HG03378 (cell line): ENCODE data around the gene TSC2.
"Not testable (repeated sequence)": the region's sequence is repeated elsewhere in the genome, so short reads cannot be mapped to it uniquely, and the experiment has no call there.

Experiments
- ATAC-seq: cut with Tn5 transposase; IDR thresholded peaks from one replicate; pipeline ENCODE4 v1.9.1; 2021; ENCODE audit warnings: mild to moderate bottlenecking, moderate library complexity; ENCODE audit not compliant: unreplicated experiment

TSC2 gene

DNA sequence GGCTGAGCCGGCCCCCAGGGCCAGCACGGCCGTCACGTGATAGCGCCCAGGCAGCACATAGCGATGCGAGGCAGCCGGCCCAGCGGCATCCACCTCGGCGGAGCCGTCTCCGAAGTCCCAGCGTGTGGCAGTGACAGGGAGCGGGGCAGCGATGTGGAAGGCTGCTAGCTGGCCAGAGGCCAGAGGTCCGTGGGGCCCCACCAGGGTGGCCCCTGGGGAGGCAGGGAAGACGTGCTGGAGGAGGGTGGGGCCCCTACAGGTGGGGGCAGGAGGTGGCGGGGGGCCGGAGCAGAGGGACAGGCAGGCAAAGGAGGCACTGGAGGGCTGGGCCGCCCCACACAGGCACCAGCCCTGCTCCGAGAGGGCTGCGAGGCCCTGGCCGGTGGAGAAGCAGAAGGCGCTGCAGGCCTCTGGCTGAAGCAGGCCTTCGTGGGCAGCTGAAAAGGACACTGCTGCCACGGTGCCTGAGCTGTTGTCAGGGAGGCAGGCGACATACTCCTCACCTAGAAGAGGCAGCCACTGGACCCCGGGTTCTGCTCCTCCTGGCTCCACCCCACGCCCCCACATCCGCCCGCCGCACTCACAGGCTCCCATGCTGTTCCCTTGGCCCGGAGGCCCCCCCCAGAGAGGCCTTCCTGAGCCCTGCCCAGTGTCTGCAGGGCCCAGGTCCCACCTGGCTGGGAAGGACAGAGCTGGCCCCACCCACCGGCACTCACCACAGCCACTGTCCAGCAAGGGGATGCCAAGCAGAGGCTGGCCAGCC, 70.4 kb downstream of the TSC2 start:
- not testable (repeated sequence) for ATAC-seq

DNA sequence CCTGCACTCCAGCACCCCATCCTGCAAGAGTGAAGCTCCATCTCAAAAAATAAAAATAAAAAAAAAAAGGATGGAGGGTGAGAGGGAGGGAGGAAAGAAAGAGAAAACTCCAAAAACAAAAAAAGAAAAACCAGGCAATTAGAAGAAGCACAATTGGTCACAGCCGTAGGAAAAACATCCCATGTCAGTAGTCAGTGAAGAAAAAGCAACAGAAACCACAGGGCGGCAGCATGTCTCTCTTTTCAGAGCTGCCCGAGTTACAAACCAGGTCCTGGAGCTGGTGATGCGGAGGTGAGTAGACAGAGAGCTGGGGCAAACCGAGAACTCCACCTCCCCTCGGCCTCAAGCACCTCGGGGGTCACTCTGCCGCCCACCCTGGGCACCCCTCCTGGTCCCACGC, 73.5 kb downstream of the TSC2 start:
- not testable (repeated sequence) for ATAC-seq

DNA sequence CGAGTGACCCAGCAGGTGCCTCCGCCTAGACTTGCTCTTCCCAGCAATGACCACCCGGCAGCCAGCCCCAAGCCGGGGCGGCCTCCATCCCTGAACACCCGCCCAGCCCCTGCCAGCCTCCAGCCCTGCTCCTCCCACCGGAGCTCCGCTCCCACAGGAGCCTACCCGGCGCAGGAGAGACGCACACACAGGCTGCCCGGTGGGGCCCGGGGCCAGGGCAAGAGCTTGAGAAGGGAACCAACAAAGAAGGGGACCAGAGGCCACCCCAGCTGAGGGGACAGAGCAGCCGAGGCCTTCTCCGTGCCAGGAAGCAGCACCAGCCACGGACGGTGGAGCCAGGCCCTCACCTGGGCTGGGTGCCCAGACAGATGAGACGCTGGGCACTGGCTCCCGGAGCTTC, 74.1 kb downstream of the TSC2 start:
- no peak for ATAC-seq

DNA sequence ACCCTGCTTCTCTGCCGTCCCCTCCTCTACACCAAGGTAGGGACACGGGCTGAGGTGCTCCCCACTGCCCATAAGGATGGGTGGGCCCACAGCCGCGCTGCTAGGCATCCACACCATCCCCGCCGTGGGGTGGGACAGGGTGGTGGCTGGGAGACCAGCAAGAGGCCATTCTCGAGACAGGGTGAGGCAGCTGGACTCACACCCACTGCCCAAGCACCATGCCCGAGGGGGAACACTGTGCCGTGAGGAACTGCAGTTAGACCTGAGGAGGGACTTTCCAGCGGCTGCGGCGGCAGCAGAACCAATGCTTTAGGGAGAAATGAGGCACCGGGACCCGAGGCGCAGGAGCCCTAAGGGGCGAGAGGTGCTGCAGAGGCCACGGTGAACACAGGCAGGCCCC, 74.6 kb downstream of the TSC2 start:
- ATAC-seq, result no peak

DNA sequence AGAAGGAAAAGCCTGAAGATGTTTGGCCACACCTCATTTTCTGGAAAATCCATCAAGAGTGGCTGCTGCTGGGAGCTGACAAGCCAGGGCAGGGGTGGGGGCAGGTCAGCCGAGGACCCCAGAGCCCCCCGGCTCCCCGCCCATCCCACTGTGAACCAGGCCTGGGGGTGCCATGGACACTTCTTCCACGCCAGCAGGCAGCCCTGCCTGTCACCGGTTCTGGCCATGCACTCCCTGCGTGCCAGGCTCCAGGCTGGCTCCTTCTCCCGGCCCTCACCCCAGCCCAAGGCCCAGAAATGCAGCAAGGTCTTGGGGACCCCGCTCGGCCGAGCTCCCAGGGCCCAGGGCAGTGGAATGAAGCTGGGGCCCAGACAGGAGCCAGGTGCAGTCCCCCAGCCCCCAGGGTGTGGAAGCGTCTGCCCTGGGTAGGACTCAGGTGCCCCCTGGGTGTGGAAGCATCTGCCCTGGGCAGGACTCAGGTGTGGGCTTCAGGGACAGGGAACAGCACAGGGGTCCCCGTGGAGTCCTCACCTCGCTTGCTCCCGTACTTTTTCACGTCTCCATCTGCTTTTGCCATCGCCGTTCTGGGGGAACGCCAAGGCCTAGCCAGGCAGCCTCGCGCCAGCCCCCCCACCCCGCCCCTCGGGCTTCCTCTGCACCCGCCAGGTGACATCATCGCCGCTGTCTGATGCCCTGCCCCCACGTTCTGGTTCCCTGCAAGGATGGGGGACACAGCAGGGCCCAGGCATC, 75.3 kb downstream of the TSC2 start:
- ATAC-seq, result not testable (repeated sequence)

DNA sequence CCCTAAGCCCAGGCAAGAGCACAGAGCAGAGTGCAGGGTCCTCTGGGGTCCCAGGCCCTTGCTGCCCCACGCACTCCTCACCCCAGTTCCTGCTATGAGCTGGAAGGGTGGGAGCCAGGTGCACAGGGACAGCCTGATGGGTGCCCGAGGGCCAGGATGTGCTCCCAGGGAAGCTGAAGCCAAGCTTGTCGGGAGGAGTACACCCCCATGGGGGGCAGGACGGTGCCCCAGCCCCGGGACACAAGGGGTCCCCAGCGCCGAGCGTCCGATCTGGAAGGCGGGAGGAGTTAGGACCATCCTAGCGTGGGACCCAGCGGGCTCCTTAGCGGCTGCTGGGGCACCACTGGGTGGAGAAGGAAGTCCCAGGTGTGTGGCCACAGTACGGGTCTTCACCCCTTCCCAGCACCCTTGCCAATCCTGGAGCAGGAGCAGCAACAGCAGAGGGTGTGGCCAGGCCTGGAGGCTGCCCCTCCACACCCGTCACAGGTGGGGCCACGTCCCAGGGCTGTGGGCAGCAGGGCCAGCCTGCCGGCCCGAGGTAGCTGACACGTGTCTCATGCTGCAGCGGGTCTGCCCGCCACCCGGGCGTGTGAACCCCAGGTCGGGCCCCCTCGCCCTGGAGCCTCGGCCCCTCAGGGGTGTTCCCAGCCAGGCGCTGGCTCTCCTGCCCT, 76.1 kb downstream of the TSC2 start:
- ATAC-seq, result not testable (repeated sequence)

DNA sequence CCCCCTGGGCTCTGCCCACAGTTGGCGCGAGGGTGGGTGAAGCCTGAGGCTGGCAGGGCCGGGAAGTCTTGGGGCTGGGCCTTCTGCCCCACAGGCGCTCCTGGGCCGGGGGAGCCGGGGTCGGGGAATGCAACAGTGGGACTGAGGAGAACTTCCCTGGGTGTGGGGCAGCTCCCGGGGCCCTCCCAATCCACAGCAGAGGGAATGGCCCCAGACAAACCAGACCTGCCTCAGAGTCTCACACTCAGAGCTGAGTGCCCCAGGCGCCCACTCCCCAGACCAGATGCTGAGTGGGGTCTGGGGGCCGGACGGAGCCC, 76.5 kb downstream of the TSC2 start:
- not testable (repeated sequence) for ATAC-seq

DNA sequence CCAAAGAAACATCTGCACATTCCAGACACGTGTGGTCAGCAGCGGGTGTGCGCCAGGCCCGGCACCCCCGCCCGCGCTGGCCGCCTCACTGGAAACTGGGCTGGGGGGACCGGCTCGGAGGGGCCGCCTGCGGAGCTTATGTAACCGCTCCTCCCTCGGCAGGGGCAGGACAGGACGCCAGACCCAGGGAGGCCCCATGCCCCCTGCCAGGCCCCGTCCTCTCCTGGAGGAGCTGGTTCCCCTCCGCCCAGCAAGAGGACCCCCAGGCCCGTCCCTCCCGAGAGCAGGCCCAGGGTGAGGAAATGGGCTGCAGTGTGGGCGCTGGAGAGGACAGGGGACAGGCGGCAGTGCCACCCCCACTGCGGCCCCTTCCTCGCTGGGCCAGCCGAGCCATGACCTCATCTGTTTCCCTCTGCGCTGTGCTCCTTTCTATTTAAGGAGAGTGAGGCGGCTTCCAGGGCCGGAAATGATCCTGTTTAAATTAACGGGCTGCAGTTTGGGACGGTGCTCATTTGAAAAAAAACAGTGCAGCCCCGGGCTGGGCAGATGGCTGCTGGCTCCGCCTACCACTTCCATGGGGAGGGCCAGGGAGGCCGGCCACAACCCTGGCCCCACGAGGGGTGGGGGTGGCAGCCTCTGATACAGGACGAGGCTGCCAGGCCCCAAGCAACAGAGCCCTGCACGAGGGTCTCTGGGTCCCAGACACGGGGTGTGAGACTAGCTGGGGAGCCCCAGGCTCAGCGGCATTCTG, 77.1 kb downstream of the TSC2 start:
- not testable (repeated sequence) for ATAC-seq

DNA sequence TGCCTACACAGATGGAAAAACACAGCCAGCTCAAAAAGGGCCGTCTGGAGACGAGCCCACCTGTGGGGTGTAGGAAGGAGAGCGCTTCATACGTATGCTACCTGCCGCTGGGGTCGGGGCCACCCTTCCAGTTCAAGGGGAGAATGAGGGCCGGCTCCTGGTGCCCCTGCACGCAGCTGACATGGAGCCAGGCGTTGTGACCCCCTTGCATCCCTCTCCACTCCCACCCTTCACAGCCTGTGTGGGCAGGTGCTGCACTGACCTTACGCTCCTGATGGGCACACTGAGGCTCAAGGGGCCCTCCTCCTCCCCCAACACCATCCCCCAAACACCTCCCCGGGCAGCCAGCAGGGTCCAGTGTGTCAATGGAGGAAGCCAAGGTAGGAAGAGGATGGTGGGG, 77.8 kb downstream of the TSC2 start:
- ATAC-seq, result not testable (repeated sequence)

DNA sequence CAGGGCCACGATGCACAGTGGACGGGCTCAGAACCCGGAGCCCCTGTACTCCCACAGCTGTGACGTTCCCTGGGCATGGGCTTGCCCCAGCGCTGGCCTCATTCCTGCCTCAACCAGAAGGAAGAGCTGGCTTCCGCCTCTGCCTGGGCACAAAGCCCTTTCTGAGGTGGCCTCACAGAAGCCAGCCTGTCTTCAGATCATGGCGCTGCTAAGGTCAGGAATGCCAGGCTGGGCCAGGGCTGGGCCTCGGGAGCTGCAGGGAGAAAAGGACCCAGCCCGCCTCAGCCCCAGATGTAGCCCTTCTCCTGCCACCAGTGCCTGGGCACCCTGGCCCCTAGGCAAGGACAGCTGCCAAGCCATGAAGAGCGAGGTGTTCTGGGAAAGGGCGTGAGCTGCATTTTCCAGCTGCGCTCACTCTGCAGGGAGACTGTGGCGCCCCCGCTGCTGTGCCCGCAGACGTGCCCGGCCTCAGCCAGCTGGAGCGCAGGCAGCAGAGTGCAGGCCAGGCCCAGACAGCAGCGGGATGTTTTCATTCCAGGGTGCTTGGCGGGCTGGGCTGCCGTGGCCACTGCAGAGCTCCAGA, 78.5 kb downstream of the TSC2 start:
- ATAC-seq, result not testable (repeated sequence)

DNA sequence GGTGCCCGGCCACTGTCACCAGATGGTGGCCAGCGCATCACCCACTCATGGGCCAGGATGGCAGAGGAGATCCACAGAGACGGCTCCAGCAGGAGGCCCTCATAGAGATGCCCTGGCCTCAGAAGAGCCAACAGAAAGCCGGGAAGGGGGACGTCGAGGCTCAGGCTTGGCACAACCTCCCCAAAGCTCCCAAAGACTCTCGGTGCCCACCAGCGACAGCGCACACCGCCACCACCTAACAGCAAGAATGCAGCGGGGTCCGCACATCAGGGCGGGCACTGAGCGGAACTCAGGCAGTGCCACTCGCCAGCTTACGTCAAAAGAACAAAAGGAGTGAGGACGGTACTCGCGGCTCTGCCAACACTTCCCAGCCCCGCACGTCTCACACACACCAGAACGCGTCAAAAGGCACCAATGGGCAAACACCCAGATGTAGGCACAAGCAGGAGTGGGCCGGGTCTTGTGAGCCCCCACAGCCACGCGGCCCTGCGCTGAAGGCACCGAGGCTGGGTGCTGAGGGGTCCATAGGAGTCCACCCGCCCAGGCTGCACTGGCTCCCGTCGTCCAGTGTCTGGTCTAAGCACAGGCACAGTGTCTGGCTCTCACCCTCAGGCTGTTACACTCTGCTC, 79.3 kb downstream of the TSC2 start:
- ATAC-seq, result not testable (repeated sequence)

DNA sequence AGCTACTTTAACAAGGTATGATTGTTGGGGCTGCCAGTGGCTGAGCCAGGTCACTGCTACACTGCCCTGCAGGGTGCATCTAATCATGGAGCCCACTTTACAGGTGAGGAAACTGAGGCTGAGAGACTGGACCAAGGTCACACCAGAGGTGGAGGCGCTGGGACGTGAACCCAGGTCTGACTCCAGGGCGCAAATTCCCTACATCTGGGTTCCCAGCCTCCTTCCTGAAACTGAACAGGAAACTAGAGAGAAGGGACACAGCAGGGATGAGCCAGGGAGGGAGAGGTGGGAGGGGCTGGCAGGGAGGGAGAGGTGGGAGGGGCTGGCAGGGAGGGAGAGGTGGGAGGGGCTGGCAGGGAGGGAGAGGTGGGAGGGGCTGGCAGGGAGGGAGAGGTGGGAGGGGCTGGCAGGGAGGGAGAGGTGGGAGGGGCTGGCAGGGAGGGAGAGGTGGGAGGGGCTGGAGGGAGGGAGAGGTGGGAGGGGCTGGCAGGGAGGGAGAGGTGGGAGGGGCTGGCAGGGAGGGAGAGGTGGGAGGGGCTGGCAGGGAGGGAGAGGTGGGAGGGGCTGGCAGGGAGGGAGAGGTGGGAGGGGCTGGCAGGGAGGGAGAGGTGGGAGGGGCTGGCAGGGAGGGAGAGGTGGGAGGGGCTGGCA, 80.0 kb downstream of the TSC2 start:
- ATAC-seq, result not testable (repeated sequence)

DNA sequence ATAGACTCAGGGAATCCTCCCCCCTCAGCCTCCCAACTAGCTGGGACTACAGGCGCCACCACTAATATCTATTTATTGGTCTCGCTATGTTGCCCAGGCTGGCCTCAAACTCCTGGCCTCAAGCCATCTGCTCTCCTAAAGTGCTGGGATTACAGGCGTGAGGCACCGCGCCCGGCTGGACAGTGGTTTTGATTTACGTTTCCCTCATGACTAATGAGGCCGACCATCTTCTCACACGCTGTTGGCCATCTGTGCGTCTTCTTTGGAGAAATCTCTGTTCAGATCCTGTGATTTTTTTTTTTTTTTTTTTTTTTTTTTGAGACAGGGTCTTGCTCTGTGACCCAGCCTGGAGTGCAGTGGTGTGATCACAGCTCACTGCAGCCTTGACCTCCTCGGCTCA, 81.5 kb downstream of the TSC2 start:
- ATAC-seq, result not testable (repeated sequence)

DNA sequence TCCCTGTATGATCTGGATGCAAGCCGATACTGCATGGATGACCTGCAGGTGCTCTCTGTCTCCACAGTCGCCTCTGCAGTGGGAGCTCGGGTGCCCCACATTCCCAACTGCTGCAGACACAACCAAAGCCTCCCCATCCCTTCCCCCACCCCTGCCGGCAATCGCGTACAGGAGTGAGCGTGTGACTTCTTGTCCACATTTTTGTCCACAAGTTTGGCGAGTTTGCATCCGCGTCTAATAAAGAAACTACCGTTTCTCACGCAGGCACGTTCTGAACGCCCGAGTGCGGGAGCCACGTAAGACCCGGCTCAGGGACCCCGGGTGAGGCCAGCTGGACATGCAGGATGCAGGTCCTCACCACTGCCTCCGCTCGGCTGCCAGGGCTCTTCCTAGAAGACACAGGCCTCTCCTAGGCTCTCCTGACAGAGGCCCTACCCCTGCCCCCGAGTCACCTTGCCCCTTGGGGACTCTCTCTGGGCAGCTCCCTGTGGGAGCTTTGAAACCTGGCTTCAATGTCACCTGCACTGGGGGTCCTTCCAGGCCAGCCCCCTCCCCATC, 82.2 kb downstream of the TSC2 start:
- not testable (repeated sequence) for ATAC-seq

DNA sequence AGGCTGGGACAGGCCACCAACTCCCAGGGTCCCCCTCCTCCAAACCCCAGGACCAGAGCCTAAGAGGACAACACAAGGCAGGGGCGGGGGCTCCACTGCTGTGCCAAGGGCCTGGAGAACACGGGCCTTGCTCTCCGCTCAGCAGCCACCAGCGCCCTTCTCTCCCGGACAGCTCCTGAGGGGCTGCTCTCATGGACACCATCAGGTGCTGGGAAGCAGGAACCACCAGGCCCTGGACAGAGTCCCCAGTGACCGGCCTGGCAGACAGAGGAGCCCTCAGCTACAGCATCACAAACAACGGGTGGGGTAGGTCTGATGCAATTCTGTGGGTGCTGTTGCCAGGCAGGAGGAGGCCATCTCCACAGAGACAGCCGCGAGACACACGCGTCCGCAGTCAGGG, 86.0 kb downstream of the TSC2 start:
- ATAC-seq, result not testable (repeated sequence)

DNA sequence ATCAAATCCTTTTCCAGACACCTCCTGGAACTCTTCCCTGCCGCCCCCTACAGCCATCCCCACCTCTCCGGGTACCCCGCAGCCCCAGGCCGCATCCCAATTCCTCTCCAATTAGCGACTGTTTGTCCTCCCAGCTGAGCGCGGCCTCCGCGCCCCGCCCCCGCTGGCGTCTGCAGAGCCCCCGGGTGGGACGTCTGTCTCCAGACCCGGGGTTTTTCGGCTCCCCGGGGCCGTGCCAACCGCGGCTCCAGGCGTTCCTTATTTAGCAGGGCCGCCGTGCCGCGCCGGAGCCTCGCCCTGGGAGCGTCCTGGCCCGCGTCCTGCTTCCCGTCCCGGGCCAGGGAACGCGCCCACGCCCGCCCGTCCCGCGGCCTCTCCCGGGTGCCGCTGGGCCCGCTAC, 87.3 kb downstream of the TSC2 start:
- not testable (repeated sequence) for ATAC-seq

DNA sequence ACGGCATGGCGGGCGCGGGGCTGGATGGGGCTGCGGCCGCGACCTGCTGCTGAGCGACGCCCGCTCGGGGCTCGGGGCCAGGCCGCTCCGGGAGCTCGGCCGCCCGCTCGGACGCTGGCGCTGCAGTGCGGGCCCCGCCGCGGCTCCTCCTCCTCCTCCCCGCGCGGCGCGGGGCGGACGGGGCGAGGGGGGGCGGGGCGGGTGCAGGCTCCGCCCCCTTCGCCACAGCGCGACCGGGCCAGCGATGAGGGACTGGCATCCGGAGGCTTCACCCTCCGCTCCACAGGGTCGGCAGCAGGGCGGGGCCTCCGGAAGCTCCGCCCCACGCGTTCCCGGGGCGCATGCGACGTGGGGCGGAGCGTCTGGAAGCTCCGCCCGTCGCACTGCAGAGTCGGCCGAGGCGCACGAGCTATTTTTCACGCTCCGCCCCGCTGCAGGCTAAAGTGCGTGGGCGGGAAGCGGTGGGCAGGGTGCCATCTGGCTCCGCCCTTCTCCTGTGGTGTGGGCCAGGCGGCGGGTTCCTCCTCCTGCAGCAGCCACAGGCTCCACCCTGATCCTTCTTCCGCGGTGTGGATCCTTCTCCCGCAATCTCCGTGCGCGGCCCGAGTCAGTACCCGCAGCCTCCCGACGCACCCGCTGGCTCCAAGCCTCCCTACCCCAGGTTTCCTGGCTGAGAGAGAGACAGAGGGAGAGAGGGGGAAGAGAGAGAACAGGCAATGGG, 88.1 kb downstream of the TSC2 start, which contains the start of gene PKD1:
PKD1 (minus strand) TSS at position 129 of the 721 bp plus-strand sequence. CDS start 209 bp downstream, outside the sequence.
- ATAC-seq, result not testable (repeated sequence)
